OCI-LY7 (cell line): ENCODE data around the gene SYN1. TPM values are rescaled to one million over a fixed set of nuclear protein-coding genes. Genes with fewer than 3 reads are reported as not detected.

Experiments used
- BruUV-seq: library from RNA; stranded (reverse); fragments of 400-500 nt; replicated peaks from 2 replicates; lab custom pipeline; 2021; lab: Mats Ljungman, UMichigan
- CTCF ChIA-PET: fragments of 300-600 bp; sonication (Branson Sonifier 250); formaldehyde crosslinking; loops from one replicate; lab custom pipeline; 2022; ENCODE audit warnings: antibody characterized with exemption; ENCODE audit not compliant: unreplicated experiment; lab: Charles Lee
- POLR2A ChIA-PET: fragments of 300-600 bp; sonication (Branson Sonifier 250); formaldehyde crosslinking; loops from one replicate; lab custom pipeline; 2022; ENCODE audit warnings: antibody characterized with exemption; lab: Charles Lee
- DNase-seq: peaks from one replicate; pipeline ENCODE4 v3.0.0-alpha.2; 2015; ENCODE audit warnings: low spot score
- H2AFZ ChIP-seq: fragments of 200-600 bp; sonication (generic), shearing (Covaris generic); 2 replicates; pipeline ENCODE4 v1.6.1; 2014; ENCODE audit warnings: mild to moderate bottlenecking, antibody characterized with exemption, low read length, moderate library complexity
- H3K27ac ChIP-seq: fragments of 200-600 bp; sonication (generic); 2 replicates; pipeline ENCODE4 v1.5.1; 2014; ENCODE audit warnings: mixed run types, low read depth, mild to moderate bottlenecking, moderate library complexity, low read length, inconsistent platforms; ENCODE audit not compliant: poor library complexity, severe bottlenecking
- H3K36me3 ChIP-seq: fragments of 200-600 bp; sonication (generic); 2 replicates; pipeline ENCODE4 v1.6.1; 2014; ENCODE audit warnings: mild to moderate bottlenecking, antibody characterized with exemption, low read length, moderate library complexity, mixed read lengths; ENCODE audit not compliant: insufficient read depth
- H3K4me1 ChIP-seq: fragments of 200-600 bp; sonication (generic); 2 replicates; pipeline ENCODE4 v1.5.1; 2014; ENCODE audit warnings: mild to moderate bottlenecking, low read length; ENCODE audit not compliant: insufficient read depth, poor library complexity, severe bottlenecking
- H3K4me2 ChIP-seq: fragments of 200-600 bp; sonication (generic); 2 replicates; pipeline ENCODE4 v1.6.1; 2014; ENCODE audit warnings: mild to moderate bottlenecking, low read length
- H3K4me3 ChIP-seq: fragments of 200-600 bp; sonication (generic); 2 replicates; pipeline ENCODE4 v1.5.1; 2014; ENCODE audit warnings: mild to moderate bottlenecking, low read depth, low read length; ENCODE audit not compliant: poor library complexity, severe bottlenecking
- H3K79me2 ChIP-seq: fragments of 200-600 bp; sonication (generic); 2 replicates; pipeline ENCODE4 v1.6.1; 2016; ENCODE audit warnings: low read depth, mild to moderate bottlenecking, low read length, moderate library complexity, mixed read lengths; ENCODE audit not compliant: insufficient read depth
- H3K9me2 ChIP-seq: fragments of 200-600 bp; sonication (generic); 2 replicates; pipeline ENCODE4 v1.6.1; 2016; ENCODE audit warnings: mild to moderate bottlenecking, low read length, mixed read lengths; ENCODE audit not compliant: insufficient read depth
- H3K9me3 ChIP-seq: fragments of 200-600 bp; sonication (generic); 2 replicates; pipeline ENCODE4 v1.6.1; 2014; ENCODE audit warnings: mild to moderate bottlenecking, mixed run types, low read length, mixed read lengths
- H4K20me1 ChIP-seq: fragments of 200-600 bp; sonication (generic); 2 replicates; pipeline ENCODE4 v1.6.1; 2014; ENCODE audit warnings: mild to moderate bottlenecking, antibody characterized with exemption, low read length, moderate library complexity, mixed read lengths; ENCODE audit not compliant: insufficient read depth
- CTCF ChIP-seq: fragments of 200-600 bp; sonication (generic); conservative IDR thresholded peaks from 2 replicates; pipeline ENCODE4 v1.5.1; 2014; ENCODE audit warnings: mild to moderate bottlenecking, antibody characterized with exemption, low read length, moderate library complexity, mixed read lengths
- EZH2phosphoT487 ChIP-seq: fragments of 200-600 bp; sonication (generic); IDR thresholded peaks from 2 replicates; pipeline ENCODE4 v1.6.1; 2018; ENCODE audit warnings: low read depth, borderline replicate concordance, mild to moderate bottlenecking, mixed run types, antibody characterized with exemption, low read length, moderate library complexity, mixed read lengths
- intact Hi-C: fragments of 100-400 bp; cut with micrococcal nuclease; formaldehyde crosslinking; loops from one replicate; pipeline ENCODE4 v1.10.0; 2022; ENCODE audit not compliant: unreplicated experiment
- total RNA-seq, 2 experiments: library from RNA; depleted of rRNA in 1 of 2; stranded (reverse); fragments of >200 nt in 1 of 2; shearing (Covaris generic) in 1 of 2; gene quantifications; 2 replicates each; pipeline ENCODE4 v1.2.3, GENCODE V29; 2014 to 2022

SYN1 gene
- total RNA-seq, 2 experiments from 2014 or later: not detected

GRCh38 chrX:47587091-47587891 is 32.4 kb downstream of the SYN1 start:
- intact Hi-C loops: no loop called here
- H3K9me3 ChIP-seq: no peaks in the 10 kb centered on the region
- H3K4me2 ChIP-seq: no peak overlapping the region
- H3K36me3 ChIP-seq: no peaks in the 10 kb centered on the region
- no peaks in the 10 kb centered on the region for H3K9me2 ChIP-seq
- CTCF ChIA-PET: no interaction called here
- H4K20me1 ChIP-seq: no peaks in the 10 kb centered on the region
- no peak for DNase-seq
- H3K4me1 ChIP-seq: no peaks in the 10 kb centered on the region
- H3K79me2 ChIP-seq: no peaks in the 10 kb centered on the region
- H3K27ac ChIP-seq: no peak overlapping the region
- POLR2A ChIA-PET: no interaction called here
- no peak for TF ChIP-seq CTCF
- no peak for TF ChIP-seq EZH2phosphoT487
- no peak overlapping the region for H3K4me3 ChIP-seq
- H2AFZ ChIP-seq: no peak overlapping the region
- BruUV-seq: no TSS peak

GRCh38 chrX:47586043-47586787 is 33.4 kb downstream of the SYN1 start:
- intact Hi-C loops: no loop called here
- no peaks in the 10 kb centered on the region for H4K20me1 ChIP-seq
- POLR2A ChIA-PET: no interaction called here
- H3K27ac ChIP-seq: no peak overlapping the region
- no peak overlapping the region for H3K4me2 ChIP-seq
- DNase-seq: no peak
- no peaks in the 10 kb centered on the region for H3K79me2 ChIP-seq
- no peaks in the 10 kb centered on the region for H3K36me3 ChIP-seq
- TF ChIP-seq EZH2phosphoT487: no peak
- H3K9me2 ChIP-seq: no peaks in the 10 kb centered on the region
- CTCF ChIA-PET: interaction anchor here (0.5 kb wide), 1 partner anchor 104 kb away, joined by 4 read pairs; no protein-coding TSS in a partner anchor
- no peak overlapping the region for H3K4me3 ChIP-seq
- BruUV-seq: no TSS peak
- H3K4me1 ChIP-seq: no peaks in the 10 kb centered on the region
- no peak overlapping the region for H2AFZ ChIP-seq
- no peaks in the 10 kb centered on the region for H3K9me3 ChIP-seq

DNA sequence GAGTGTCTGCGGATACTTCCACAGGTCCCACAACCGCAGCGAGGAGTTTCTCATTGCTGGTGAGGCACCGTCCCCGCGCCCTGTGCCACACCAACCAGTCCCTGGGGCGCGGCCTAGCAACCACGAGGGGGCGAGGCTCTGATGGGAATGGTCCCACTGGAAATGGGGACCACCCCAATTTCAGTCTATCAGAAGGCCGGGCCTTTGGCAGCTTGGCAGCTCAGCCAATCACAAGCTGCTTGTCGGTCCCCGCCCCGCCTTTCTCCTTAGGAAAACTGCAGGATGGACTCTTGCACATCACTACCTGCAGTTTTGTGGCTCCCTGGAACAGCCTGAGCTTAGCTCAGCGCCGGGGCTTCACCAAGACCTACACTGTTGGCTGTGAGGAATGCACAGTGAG is 34.4 kb downstream of the SYN1 start:
- Histone ChIP-seq H3K36me3 (no peaks in the 10 kb centered on the region), H3K4me2 (no peak overlapping the region), H2AFZ (no peak overlapping the region), H3K4me3 (no peak overlapping the region), H3K9me3 (no peaks in the 10 kb centered on the region), H3K9me2 (no peaks in the 10 kb centered on the region), H3K4me1 (no peaks in the 10 kb centered on the region), H4K20me1 (no peaks in the 10 kb centered on the region), H3K79me2 (no peaks in the 10 kb centered on the region), H3K27ac (no peak overlapping the region)
- intact Hi-C loops: loop anchor here (1.0 kb wide), 1 partner anchor 44 kb away; the partner anchor contains the start of gene CFP
- no peak for TF ChIP-seq EZH2phosphoT487
- TF ChIP-seq CTCF: no peak
- POLR2A ChIA-PET: no interaction called here
- BruUV-seq: no TSS peak
- DNase-seq: no peak
- CTCF ChIA-PET: interaction anchor here (0.5 kb wide), 1 partner anchor 103 kb away, joined by 4 read pairs; no protein-coding TSS in a partner anchor
